Measurements from ENCODE around the gene PIK3R6.

Gene PIK3R6

DNA sequence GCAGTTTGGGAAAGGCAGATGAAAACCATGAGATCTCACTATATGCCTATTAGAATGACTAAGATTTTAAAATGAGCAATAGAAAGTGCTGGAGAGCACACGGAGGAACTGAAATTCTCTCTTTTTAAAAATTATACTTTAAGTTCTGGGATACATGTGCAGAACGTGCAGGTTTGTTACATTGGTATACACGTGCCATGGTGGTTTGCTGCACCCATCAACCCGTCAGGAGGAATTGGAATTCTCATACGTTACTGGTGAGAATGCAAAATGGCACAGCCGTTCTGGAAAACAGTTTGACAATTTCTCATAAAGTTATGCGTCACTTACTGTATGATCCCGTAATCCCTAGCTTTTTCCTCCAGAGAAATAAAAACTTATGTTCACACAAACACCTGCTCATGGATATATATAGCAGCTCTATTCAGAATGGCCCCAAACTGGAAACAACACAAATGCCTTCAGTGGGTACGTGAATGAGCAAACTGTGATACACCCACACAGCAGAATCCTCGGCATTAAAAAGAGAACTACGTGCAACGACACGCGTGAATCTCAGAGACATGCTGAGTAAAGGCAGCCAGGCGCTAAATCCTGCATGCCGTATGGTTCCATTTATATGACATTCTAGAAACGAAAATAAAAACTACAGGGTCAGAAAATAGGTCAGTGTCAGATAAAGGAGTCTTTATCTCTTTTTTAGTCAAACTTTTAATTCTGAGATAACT, 11.8 kb downstream of the PIK3R6 start:
- no peak for DNase-seq (ENCODE audit: extremely low read depth in 1 of 2, low read depth in 1 of 2)

DNA sequence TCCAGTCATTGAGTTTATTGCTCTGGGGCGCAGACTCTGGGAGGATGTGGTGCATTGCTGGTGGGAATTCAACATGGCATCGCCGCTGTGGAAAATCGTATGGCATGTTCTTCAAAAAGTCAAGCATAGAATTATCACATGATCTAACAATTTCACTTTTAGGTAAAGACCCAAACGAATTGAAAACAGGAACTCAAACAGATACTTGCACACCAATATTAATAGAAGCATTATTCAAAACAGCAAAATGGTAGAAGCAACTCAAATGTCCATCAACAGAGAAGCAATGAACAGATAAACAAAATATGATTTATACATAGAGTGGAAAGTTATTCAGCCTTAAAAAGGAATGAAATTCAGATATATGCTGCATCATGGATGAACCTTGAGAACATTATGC, 15.9 kb downstream of the PIK3R6 start:
- DNase-seq (ENCODE audit: extremely low read depth in 1 of 2, low read depth in 1 of 2) = no peak

- DNase-seq (ENCODE audit: extremely low read depth in 1 of 2, low read depth in 1 of 2) = no peak
Observed at GRCh38 chr17:8849311-8850041, 18.0 kb downstream of the PIK3R6 start.

DNA sequence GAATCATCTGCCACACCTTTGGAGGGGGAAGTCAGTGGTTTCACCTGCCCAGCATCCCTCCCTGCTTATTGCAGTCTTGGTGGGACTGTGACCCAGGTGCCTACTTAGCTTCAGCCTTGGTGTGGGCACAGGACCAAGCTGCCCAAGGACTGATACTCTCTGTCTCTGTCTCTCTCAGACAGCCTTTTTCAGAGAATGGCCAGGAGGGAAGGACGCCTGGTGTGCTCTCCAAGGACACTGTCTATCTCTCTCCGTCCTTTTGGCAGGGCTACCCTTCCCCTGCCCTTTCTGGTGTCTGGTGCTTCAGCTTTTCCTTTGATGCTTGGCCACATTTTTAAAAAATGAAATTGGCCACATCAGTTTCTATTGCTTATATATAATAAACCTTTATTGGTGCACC, 19.6 kb downstream of the PIK3R6 start:
- no peak for DNase-seq (ENCODE audit: extremely low read depth in 1 of 2, low read depth in 1 of 2)

DNA sequence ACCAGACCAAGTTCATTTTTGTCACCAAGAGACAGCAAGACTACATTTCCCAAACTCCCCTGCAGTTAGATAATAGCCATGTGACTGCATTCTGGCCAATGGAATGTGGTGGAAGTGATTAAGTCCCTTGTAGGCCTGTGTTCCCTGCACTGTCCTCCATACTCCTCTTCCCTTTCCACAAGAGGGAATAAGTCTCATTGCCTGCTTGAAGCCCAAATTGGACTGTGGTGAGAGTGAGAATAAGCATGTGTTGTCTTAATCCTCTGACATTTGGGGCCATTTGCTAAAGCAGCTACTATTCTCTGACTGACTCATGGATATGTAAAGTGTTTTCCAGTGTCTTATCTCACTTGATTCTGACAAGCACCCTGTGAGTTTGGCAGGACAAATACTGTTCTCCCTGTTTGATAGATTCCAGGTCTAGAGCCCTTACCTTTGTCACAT, 20.7 kb downstream of the PIK3R6 start:
- DNase-seq (ENCODE audit: extremely low read depth in 1 of 2, low read depth in 1 of 2) = no peak

- no peak for DNase-seq (ENCODE audit: extremely low read depth in 1 of 2, low read depth in 1 of 2)
Observed at GRCh38 chr17:8844229-8845218, 22.9 kb downstream of the PIK3R6 start.

DNA sequence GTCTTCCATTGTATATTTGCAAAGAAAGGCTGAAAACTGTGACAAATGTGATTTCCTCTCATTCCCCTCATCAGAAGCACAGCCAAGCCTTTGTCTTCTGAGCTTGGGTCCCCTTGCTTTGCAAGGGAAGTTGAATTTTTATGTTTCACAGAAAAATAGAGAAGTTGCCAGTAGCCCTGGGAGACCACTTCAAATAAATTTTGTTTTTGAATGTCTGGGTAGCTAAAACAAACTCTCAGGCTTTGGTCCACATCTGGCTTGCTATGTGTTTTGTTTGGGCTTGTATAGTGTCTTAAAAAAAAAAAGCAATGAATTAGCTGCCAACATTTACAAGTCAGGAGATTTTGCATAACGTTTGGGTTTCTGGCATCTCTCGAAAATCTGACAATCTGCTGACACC, 24.1 kb downstream of the PIK3R6 start:
- no peak for DNase-seq (ENCODE audit: extremely low read depth in 1 of 2, low read depth in 1 of 2)

DNA sequence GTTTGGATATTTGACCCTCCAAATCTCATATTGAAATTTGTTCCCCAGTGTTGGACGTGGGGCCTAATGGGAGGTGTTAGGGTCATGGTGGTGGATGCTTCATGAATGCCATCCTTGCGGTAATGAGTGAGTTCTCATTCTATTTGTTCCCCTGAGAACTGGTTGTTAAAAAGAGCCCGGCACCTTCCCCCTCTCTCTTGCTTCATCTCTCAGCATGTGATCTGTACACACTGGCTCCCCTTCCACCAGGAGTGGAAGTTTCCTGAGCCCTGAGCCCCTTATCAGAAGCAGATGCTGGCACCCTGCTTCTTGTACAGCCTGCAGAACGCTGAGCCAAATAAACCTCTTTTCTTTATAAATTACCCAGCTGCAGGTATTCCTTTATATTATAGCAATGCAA, 25.6 kb downstream of the PIK3R6 start:
- DNase-seq (ENCODE audit: extremely low read depth in 1 of 2, low read depth in 1 of 2) = no peak

DNA sequence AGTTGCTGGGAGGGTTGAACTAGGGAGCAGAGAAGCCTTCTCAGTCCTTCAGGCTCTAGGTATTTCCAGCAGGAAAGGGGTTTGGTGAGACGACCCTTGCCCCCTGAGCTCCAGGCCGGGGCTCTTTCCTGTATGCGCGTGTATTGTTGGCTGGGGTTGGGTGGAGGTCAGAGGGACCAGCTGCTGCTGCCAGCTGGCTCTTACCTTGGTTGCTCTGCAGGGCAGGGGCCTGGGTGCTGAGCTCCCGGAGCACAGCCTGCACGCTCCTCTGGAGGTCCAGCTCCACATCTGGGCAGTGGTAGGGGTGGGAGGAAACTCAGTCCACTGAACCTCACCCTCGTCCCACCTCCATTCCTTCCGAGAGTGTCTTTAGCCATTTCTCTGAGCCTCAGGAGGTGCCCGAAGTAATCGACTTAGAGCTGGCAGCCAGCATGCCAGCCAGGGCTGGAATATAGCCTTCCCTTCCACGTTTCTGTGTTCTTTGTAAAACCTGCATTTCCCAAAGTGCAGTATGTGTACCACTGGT, 28.0 kb downstream of the PIK3R6 start:
- DNase-seq (ENCODE audit: extremely low read depth in 1 of 2, low read depth in 1 of 2) = no peak

DNA sequence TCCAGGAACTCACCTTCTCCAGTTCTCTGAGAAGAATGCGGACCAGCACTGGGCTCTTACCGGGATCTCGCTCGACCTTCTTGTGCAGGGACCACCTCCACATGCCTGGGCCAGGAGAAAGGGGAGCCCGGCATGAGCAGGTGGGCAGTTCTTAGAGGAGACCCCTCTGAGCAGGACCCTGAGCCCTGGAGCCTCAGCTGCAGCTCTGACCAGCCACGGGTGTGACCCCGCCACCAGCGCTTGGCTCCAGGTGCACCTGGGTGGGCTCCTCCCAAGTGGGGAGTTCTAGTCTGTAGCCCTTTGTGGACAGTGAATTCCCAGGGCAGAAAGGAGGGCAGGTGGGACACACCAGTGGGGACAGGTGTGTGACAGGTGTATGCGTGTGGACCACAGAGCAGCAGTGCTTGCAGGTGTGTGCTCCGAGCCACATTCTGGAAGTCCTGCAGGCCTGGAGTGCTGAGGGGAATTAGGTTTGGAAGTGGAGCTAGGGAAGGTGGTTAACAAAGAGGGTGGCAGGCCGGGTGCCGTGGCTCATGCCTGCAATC, 28.9 kb downstream of the PIK3R6 start:
- DNase-seq (ENCODE audit: extremely low read depth in 1 of 2, low read depth in 1 of 2) = no peak

- no peak for DNase-seq (ENCODE audit: extremely low read depth in 1 of 2, low read depth in 1 of 2)
Observed at GRCh38 chr17:8837563-8838075, 29.9 kb downstream of the PIK3R6 start.

- no peak for DNase-seq (ENCODE audit: extremely low read depth in 1 of 2, low read depth in 1 of 2)
Observed at GRCh38 chr17:8836821-8837562, 30.5 kb downstream of the PIK3R6 start.

GRCh38 chr17:8835631-8836364, 31.7 kb downstream of the PIK3R6 start:
- no peak for DNase-seq (ENCODE audit: extremely low read depth in 1 of 2, low read depth in 1 of 2)

DNA sequence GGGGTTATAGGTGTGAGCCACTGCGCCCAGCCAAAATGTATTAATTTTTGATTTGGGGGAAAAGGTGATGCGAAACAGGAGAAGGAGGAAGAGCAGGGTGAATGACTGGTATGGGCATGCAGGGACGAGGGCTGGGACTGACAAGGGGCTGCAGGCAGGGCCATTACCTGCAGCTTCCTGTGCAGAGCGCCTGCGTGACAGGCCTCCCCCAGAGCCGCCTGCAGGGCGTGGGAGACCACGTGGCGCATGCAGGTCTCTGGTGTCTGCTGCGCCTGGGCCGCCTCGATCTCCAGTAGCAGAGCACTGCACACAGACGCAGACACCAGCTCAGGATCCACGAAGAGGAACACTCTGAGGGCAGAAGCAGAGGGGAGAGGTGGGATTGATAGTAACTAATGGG, 32.4 kb downstream of the PIK3R6 start:
- DNase-seq (ENCODE audit: extremely low read depth in 1 of 2, low read depth in 1 of 2) = no peak

DNA sequence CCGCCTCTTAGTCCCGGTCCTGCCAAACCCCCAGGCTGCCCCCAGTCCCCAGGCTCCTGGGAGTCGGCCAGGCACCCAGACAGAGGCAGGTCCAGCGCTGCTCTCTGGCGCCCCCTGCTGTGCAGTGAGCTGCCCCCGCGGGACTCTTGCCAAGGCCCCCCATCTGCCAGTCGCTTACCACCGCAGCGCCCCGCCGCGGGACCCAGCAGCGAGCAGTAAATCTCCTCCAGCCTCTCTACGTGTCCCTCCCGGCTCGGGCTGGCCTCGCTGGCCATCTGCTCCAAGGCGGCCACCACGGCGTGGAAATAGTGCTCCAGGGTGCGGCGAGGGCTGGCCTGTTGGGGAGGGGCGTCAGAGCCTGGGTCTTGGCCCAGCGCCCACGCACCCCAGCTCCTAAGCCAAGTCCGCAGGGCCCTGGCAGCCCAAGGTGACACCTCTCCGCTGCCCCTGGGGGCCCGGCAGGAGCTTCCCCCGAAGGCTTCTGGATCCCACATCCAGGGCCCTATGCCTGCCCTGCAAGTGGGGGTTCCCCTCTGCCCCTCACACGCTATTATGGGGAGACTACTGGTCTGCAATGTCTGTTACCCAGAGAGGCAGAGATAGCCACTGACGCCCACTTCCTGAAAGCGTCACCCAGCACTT, 34.6 kb downstream of the PIK3R6 start:
- DNase-seq (ENCODE audit: extremely low read depth in 1 of 2, low read depth in 1 of 2) = peak in 1 of 2 donors; percentile 22

DNA sequence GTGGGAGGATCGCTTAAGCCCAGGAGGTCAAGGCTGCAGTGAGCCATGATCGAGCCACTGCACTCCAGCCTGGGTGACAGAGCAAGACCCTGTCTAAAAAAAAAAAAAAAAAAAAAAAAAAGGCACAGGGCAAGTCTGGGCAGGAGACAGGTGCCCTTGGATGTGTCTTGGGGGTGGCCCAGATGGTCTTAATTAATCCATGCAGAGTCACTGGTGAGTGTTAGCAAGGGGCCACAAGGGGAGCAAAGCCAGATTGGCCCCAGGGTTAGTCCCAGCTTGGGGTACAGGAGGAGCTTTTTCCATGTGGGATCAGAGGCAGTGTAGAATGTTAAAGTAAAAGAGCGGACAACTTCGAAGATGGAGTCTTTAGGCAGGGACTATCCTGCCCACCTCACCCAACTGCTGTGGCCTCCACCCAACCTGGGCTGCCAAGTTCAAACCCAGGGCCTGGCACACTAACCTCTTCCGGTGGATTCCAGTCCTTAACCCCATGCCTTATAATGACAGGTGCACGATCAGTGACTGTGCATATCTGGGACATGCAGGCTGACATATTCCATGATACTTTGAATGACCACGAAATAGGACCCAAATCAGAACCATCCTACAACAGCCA, 36.1 kb downstream of the PIK3R6 start:
- DNase-seq (ENCODE audit: extremely low read depth in 1 of 2, low read depth in 1 of 2) = no peak

GRCh38 chr17:8830141-8830540, 37.3 kb downstream of the PIK3R6 start:
- DNase-seq (ENCODE audit: extremely low read depth in 1 of 2, low read depth in 1 of 2) = no peak

Data from activated CD8-positive, alpha-beta memory T cell treated with anti-CD3 and anti-CD28 coated beads for 1 hour (primary cell).